IPS DF 4.7 (cell line): ENCODE results near the gene ZFAND6.

Experiments
- DNase-seq: peaks from one replicate; pipeline ENCODE4 v3.0.0-alpha.2; 2013; ENCODE audit warnings: low spot score; ENCODE audit errors: extremely low read depth

The ZFAND6 gene

DNA sequence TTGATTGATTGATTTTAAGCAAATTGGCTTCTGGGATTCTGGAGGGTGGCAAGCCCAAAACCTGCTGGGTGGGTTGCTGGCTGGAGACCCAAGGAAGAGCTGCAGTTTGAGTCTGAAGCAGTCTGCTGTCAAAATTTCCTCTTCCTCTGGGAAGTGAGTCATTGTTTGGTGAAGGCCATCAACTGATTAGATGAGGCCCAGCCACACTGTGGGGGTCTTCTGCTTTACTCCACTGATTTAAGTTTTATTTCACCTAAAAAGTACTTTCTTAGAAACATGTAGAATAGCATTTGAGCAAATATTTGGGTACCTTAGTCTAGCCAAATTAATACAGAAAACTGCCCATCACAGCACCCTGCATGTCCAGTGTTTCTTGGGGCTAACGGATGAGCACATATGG, 127.1 kb downstream of the ZFAND6 start:
- no peak for DNase-seq
